Smooth muscle cell (in vitro differentiated cells): Measurements from ENCODE around the gene LRP3. TPM values are rescaled to one million over a fixed set of nuclear protein-coding genes. Genes with fewer than 3 reads are reported as not detected.

Experiments used
- DNase-seq: peaks from one replicate; lab custom pipeline; 2025; ENCODE audit not compliant: unreplicated experiment; lab: John Stamatoyannopoulos, UW
- H2AFZ ChIP-seq: fragments of 200-600 bp; sonication (generic); 2 replicates; pipeline ENCODE4 v1.6.0; 2016; ENCODE audit warnings: antibody characterized with exemption, low read depth, mild to moderate bottlenecking
- H3F3A ChIP-seq: fragments of 200-600 bp; sonication (generic); 2 replicates; pipeline ENCODE4 v1.6.0; 2017; ENCODE audit warnings: antibody characterized with exemption, low read depth
- H3K27ac ChIP-seq: fragments of 200-600 bp; sonication (generic); 2 replicates; pipeline ENCODE4 v1.5.1; 2016; ENCODE audit warnings: low read depth, mild to moderate bottlenecking
- H3K27me3 ChIP-seq: fragments of 200-600 bp; sonication (generic); 2 replicates; pipeline ENCODE4 v1.6.1; 2016; ENCODE audit warnings: low read depth, mild to moderate bottlenecking
- H3K36me3 ChIP-seq: fragments of 200-600 bp; sonication (generic); 2 replicates; pipeline ENCODE4 v1.5.1; 2016; ENCODE audit warnings: low read depth
- H3K4me1 ChIP-seq: fragments of 200-600 bp; sonication (generic); 2 replicates; pipeline ENCODE4 v1.5.1; 2016; ENCODE audit warnings: low read depth
- H3K4me2 ChIP-seq: fragments of 200-600 bp; sonication (generic); 2 replicates; pipeline ENCODE4 v1.6.0; 2016; ENCODE audit warnings: mild to moderate bottlenecking
- H3K4me3 ChIP-seq: fragments of 200-600 bp; sonication (generic); 2 replicates; pipeline ENCODE4 v1.5.1; 2016; ENCODE audit warnings: mild to moderate bottlenecking
- H3K79me2 ChIP-seq: fragments of 200-600 bp; sonication (generic); 2 replicates; pipeline ENCODE4 v1.6.0; 2016; ENCODE audit warnings: low read depth, mild to moderate bottlenecking
- H3K9ac ChIP-seq: fragments of 200-600 bp; sonication (generic); 2 replicates; pipeline ENCODE4 v1.6.0; 2016; ENCODE audit warnings: low read depth
- H3K9me3 ChIP-seq: fragments of 200-600 bp; sonication (generic); replicated peaks from 2 replicates; pipeline ENCODE4 v1.5.1; 2016; ENCODE audit warnings: low read depth
- H4K20me1 ChIP-seq: fragments of 200-600 bp; sonication (generic); 2 replicates; pipeline ENCODE4 v1.6.0; 2016; ENCODE audit warnings: low read depth
- CTCF ChIP-seq: fragments of 200-600 bp; sonication (generic); IDR thresholded peaks from 2 replicates; pipeline ENCODE4 v1.5.1; 2017; ENCODE audit warnings: borderline replicate concordance, mild to moderate bottlenecking, antibody characterized with exemption; ENCODE audit not compliant: insufficient read depth, poor library complexity, severe bottlenecking
- WGBS: methylation state at CpG from one replicate; pipeline ENCODE4 v1.1.7; 2016; ENCODE audit warnings: low lambda C conversion rate; 5-methylcytosine and 5-hydroxymethylcytosine counted together
- polyA plus RNA-seq: library from polyadenylated mRNA; unstranded; fragments of >200 nt; fragmentation: Nextera tagmentation; extraction: Ambion mirVana; gene quantifications from 2 replicates; pipeline ENCODE4 v1.2.1, GENCODE V29; 2016
- total RNA-seq: library from RNA; depleted of rRNA; stranded (reverse); fragments of >200 nt; gene quantifications from 2 replicates; pipeline ENCODE4 v1.2.3, GENCODE V29; 2014

Gene LRP3
- total and polyA plus RNA-seq, 2 experiments from 2014 or later: 13.5 to 30.5 TPM

GRCh38 chr19:33211794-33212435, 17.8 kb downstream of the LRP3 start:
- H3K9me3 ChIP-seq: no peaks in the 10 kb centered on the region
- no peak overlapping the region for H3K4me3 ChIP-seq
- no peak overlapping the region for H3K4me2 ChIP-seq
- no peaks in the 10 kb centered on the region for H3K27me3 ChIP-seq
- no peaks in the 10 kb centered on the region for H3F3A ChIP-seq
- no peaks in the 10 kb centered on the region for H3K4me1 ChIP-seq
- DNase-seq: no peak
- WGBS: 95% methylated on average over 17 of the region's 17 CpGs
- H4K20me1 ChIP-seq: no peaks in the 10 kb centered on the region
- H3K27ac ChIP-seq: no peak overlapping the region
- H3K36me3 ChIP-seq: no peaks in the 10 kb centered on the region
- no peak for TF ChIP-seq CTCF
- H2AFZ ChIP-seq: no peak overlapping the region
- H3K9ac ChIP-seq: no peak overlapping the region
- no peaks in the 10 kb centered on the region for H3K79me2 ChIP-seq

GRCh38 chr19:33212436-33213172, 18.5 kb downstream of the LRP3 start:
- Histone ChIP-seq H3K9me3 (no peaks in the 10 kb centered on the region), H3K4me2 (no peak overlapping the region), H3K27me3 (no peaks in the 10 kb centered on the region), H4K20me1 (no peaks in the 10 kb centered on the region), H3K4me1 (no peaks in the 10 kb centered on the region), H3K27ac (no peak overlapping the region), H3F3A (no peaks in the 10 kb centered on the region), H3K9ac (no peak overlapping the region), H3K79me2 (no peaks in the 10 kb centered on the region), H2AFZ (no peak overlapping the region), H3K4me3 (no peak overlapping the region), H3K36me3 (no peaks in the 10 kb centered on the region)
- 95% methylated on average over 30 of the region's 30 CpGs for WGBS
- no peak for DNase-seq
- no peak for TF ChIP-seq CTCF

- no peaks in the 10 kb centered on the region for H3K27me3 ChIP-seq
- no peaks in the 10 kb centered on the region for H3K9me3 ChIP-seq
- WGBS: 52% methylated on average over 6 of the region's 6 CpGs
- no peaks in the 10 kb centered on the region for H3K4me1 ChIP-seq
- H3K27ac ChIP-seq: no peak overlapping the region
- H3K36me3 ChIP-seq: no peaks in the 10 kb centered on the region
- H4K20me1 ChIP-seq: no peaks in the 10 kb centered on the region
- DNase-seq: no peak
- no peak overlapping the region for H2AFZ ChIP-seq
- TF ChIP-seq CTCF: peak; percentile 9
- no peaks in the 10 kb centered on the region for H3K79me2 ChIP-seq
- H3F3A ChIP-seq: no peaks in the 10 kb centered on the region
- H3K9ac ChIP-seq: no peak overlapping the region
- H3K4me2 ChIP-seq: no peak overlapping the region
- no peak overlapping the region for H3K4me3 ChIP-seq
Observed at GRCh38 chr19:33214596-33214995, 20.5 kb downstream of the LRP3 start.
